GM19452 (cell line): ENCODE measurements around the gene ATP5IF1.

Experiments used
- ATAC-seq: cut with Tn5 transposase; IDR thresholded peaks from one replicate; pipeline ENCODE4 v1.9.1; 2021; ENCODE audit not compliant: unreplicated experiment

Gene ATP5IF1

DNA sequence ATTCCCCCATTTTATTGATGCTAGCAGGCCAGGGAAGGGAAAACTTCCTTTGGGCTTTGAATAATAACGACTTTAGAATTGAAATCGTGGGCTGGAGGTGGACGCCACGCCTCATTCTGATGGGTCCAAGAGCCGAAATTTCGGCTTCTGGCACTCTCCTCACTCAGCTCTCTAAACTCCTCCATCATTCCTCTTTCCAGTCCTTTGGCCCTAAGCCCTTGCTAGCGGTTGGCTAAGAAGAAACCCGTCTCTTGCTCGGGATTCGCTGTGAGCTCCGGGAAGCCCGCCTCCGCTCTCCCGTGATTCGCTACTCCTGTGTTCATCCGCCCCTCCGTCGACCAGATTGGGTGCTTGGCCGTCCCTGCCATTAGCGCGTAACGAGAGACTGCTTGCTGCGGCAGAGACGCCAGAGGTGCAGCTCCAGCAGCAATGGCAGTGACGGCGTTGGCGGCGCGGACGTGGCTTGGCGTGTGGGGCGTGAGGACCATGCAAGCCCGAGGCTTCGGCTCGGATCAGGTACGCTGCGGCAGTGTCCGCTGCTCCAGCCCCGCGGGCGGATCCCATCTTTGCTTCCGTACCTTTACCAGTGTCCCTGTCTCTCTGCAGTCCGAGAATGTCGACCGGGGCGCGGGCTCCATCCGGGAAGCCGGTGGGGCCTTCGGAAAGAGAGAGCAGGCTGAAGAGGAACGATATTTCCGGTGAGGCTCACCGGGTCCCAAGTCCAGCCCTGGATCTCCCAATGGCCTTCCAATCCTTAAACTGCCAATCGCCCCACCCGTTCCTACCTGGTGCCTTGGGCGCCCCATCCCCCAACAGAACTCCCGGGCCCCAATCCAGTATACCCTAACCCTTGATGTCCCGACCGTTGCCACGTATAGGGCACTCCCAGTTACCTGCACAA, at the start of gene ATP5IF1:
ATP5IF1 (plus strand) TSS at position 370 of the 901 bp plus-strand sequence; CDS start at position 430, 60 bp downstream.
- peak; percentile 84 for ATAC-seq

DNA sequence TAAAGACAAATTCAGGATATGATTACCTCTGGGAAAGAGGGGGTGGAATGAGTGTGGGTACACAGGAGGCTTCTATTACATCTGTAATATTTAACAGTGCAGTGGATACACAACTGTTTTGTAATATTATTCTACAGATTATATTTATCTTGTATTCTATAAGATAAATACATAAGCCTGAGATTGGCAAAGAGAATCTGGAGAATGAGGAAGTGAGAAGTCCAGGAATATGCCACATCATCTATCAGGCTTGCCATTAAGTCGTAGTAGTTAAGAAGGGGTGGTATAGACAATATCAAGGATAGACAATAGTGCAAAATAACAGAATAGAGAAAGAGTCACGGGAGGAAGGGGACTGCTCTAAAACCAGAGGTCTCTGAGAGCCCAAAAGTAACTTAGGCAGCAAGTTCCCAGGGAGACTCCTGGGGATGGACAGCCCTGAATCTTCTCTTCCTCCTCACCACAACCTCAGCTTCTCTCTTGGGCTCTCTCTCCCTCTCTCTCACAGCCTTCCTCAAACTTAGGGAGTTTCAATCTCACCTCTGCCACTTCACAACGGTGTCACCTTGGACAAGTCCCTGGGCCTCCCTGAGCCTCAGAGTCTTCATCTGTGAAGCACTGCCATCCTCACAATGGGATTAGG, 45.5 kb upstream of the ATP5IF1 start:
- ATAC-seq: no peak

DNA sequence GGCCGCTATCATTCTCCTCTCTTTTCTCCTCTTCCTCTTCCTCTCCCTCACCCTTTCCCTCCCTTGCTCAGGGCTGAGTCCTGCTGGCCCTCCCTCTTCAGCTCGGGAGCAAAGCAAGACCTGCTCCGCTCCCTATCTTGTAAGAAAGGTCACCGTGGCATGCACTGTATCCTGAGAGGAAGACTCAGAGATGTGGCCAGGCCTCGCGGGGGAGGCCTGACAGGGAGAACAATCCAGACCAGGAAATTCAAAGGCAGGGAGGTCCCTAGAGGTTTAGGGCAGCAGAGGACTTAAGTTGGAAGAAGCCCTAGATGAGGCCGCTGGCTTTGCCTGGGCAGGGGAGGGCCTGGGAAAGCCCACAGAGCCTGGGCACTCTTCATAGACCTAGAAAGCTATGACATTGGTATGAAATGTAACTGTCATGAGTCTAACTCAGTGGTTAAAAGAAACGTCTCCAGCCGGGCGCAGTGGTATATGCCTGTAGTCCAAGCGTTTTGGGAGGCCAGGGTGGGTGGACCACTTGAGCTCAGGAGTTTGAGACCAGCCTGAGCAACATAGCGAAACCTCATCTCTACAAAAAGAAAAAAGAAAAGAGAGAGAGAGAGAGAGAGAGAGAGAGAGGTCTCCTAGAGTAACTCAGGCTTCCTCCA, 44.8 kb upstream of the ATP5IF1 start:
- ATAC-seq: no peak

DNA sequence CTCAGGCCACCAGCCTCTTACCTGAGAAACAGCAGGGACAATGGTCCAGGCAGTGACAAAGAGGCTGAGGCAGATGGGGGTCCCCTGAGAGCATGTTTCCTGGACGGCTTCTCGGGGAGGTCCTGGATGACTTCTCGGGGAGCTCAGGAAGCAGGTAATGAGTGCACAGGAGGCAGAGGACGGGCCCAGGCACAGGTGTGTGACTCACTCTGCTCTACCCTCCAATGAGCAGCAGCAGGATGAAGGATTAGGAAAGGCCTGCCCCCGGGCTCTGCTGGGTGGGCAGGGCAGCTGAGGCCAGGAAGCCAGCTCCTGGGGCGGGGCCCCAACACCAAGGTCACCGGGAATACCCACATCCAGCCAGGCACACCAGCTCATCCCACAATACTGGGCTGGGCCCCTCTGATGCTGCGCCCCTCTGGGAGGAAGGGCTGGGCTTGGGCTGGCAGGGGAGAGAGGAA, 42.2 kb upstream of the ATP5IF1 start:
- no peak for ATAC-seq

DNA sequence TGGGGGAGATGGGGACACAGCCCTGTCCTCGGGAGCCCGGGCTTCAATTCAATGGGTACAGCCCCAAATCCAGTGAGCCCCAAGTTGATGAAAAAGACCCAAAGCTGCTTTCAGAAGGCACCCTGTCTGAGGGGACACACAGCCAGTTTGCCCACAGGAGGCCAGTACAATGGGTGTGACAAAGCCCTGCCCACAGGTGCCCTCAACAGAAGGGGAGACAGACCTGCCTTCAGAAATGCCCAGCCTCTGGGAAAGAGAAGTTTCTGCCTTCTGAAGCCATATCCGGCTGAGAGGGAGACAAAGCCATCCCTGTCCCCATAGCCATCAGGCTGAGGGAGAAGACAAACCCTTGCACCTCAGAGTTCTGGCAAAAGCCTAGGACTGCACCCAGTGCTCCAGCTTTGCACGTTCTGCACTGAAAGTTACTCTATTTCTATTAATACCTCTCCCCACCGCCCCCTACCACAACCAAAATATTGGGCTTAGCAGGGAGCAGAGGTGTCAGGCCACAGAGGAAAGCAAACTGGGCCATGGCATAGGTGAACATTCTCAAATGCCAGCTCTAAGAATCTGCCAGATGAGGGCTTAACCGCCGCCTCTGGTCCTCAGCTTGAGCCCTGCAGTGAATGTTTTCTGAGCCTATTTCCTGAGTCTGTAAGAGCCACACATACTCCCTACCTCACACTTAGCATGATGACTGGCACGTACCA, 41.4 kb upstream of the ATP5IF1 start:
- ATAC-seq: no peak

DNA sequence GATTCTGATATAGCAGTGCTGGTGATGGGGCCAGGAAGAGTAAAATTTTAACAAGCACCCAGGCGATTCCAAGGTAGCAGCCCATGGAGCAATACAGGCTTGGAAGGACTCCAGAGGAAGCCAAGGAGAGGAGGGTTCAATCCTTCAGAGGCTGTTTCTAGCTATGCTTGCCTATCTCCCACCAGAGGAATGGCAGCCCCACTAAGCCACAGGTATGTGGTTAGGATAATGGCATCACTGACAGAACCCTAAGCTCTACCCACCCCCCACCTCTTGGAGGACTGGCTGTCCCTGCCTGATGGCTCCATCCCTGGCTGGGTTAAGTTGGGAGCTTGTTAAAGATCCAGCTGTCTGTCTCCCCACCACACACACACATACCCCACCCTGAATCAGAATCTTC, 40.1 kb upstream of the ATP5IF1 start:
- ATAC-seq: no peak

DNA sequence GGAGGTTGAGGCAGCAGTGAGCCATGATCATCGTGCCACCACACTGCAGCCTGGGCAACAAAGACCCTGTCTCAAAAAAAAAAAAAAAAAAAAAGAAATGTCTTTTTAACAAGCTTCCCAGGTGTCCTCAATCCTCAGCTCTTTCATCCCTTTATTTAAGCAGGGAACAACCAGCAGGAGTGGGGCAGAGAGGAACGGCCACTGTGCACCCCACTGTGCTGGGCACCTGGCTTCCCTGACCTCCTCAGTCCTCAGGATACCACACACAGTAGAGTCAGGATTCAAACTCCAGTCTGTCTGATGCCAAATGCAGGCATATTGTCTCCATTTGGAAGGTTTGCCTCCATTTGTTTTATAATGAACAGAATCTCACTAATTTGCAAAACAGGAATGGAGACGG, 39.6 kb upstream of the ATP5IF1 start:
- no peak for ATAC-seq

DNA sequence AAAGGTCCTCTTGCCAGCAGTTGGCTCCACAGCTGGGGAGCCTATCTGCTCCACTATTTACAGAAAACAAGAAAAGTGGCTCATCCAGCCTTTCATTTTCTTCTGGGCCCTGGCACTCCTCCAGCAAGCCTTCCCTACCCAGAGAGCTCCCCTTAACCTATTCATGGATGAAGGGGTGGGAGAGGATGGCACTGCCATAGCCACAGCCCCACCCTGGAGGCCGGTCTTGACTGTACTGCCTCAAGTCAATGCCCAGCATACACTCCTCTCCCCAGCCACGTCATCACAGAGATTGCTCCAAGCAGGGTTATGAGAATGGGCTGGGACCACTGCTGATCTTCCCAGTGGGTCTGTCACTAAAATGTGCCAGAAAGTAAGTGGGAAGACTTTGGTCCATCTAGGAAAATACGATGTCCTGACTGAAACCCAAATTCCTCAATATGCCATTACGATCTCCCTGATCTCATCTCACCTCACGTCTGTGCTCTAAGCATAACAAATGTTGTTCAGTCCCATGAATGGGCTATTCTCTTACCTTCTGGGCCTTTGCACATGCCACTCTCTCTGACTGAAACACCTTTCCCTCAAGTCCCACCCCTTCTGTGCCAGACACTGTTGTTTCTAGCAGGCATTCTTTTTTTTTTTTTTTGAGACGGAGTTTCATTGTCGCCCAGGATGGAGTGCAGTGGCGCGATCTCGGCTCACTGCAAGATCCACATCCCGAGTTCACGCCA, 38.1 kb upstream of the ATP5IF1 start:
- ATAC-seq: no peak

DNA sequence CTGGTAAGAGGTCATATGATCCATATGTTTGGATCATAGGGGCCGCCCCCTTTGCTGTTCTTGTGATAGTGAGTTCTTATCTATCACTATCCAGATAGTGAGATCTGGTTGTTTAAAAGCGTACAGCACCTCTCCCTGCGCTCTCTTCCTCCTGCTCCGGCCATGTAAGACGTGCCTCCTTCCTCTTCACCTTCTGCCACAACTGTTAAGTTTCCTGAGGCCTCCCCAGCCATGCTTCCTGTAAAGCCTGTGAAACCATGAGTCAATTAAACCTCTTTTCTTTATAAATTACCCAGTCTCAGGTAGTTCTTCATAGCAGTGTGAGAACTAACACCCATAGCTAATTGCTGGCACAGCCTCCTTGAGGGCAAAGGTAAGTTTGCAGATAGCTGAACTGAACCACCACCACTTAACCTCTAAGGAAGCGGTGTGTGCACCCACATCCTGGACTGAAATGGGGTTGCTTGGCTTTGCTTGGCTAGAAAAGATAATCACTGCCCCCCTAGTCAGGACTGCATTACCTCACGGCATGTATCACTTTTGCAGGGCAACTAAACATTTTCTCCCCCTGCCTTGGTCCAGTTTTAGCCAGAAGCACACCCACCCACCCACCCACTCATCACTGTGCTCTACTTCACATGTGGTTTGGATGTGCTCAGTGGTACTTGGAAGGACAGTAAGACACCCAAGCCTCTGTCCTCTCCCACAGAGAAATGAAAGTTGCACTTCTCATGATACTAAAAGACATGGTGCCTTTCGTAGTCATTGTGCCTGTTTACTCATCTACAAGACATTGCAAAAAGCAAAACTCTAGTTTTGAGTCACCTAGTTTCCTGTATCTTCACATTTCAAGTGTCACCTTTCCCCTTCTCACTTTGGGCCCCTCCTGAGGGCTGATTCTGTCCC, 36.3 kb upstream of the ATP5IF1 start:
- peak; percentile 78 for ATAC-seq

DNA sequence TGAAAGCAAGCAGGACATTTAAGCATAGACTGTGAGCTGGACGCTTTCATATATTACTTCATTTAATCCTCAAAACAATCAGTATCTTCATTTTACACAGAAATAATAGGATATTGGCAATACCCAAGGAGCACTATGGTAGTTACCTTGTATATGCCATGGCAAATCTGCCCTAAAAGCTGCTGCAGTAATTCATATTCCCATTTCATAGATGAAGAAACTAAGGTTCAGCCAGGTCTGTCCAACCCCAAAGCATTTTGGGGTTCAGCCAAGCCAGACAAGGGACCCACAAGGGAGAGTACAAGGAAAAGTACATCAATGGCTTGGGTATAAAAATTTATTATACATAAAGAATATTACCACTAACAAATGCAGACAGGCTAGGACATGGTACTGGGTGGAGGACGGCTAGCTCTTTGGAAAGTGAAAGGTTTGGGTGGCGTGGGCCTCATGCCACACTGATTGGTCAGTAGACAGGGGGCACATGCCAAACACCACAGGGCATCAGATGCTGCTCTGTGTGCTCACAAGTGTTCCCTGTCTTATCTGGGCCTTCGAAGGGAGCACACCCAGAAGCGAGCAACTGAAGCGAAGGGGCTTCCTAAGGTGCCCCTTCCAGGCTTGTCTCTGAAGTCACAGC, 35.6 kb upstream of the ATP5IF1 start:
- ATAC-seq: no peak

DNA sequence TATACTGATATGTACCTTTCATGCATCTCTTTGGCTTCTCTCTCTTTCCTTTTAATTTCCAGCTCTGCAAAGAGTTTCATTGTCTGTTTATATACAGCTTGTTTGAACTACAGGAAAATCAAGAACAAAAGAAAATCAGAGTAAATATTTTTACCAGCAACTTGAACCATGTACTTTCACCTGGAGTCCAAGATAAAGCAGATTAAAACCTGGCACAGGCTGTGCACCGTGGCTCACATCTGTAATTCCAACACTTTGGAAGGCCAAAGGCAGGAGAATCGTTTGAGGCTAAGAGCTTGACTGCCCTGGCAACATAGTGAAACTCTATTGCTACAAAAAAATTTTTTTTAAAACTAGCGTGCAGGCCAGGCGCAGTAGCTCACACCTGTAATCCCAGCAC, 30.7 kb upstream of the ATP5IF1 start:
- ATAC-seq: no peak

DNA sequence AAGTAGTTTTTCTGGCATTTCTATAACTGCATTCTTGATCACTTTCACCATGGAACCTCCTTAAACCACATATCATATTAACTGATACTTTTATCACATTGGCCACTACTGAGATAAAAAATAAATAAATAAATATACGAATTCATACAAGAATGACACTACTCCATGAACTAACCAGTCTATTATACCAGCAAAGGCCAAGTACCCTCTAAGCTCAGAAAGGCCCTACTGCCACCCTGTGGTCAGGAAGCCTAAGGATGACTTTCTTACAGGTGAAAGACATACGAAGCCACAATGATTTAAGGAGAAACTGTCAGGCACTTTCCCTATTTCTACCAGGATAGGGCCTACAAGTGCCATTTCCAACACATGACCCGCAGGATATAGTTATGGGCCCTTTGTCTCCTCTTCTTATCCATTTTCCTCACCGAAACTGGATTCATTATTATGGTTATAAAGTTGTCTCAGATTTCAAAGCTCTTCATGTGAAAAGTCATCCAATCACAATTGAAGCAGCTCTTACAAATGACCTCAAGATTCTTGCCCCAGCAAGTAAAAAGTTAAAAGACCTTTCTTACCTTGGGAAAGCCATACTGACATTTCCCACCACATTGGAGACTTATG, 27.0 kb upstream of the ATP5IF1 start:
- ATAC-seq: no peak

DNA sequence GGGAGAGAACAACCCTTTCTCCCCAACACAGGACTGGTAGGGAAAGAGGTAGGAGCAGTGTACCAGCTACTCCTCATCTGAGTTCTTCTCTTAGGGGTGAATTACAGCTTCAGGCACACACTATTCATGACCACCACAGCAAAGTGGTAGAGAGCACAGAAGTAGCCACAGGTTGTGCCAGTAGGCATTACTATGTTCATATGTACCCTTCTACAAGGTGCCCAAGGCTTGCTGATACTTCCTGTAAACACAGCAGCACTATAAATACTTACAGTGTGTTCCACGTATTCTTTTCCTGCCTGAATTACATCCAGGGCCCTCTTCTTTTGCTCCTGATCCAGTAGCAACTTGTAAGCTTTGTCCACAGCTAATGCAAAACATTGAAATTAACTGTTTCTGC, 26.2 kb upstream of the ATP5IF1 start:
- ATAC-seq: no peak

DNA sequence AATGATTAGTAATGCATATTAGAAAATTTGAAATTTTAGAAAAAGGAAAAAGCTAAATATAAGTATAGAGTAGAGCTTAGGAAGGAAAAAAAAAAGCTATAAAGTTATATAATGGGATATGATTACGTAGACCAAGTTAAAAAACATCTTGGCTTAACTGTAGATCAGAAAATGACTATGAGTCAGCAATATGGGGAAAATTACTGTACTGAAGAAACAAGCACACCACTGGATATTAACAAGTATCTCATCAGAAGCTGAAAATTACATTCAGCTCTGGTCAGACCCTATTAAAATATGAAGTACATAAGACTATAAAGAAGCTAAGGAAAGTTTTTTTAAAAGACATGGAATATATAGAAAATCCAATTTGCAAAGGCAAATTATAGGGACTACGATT, 22.6 kb upstream of the ATP5IF1 start:
- ATAC-seq: no peak

DNA sequence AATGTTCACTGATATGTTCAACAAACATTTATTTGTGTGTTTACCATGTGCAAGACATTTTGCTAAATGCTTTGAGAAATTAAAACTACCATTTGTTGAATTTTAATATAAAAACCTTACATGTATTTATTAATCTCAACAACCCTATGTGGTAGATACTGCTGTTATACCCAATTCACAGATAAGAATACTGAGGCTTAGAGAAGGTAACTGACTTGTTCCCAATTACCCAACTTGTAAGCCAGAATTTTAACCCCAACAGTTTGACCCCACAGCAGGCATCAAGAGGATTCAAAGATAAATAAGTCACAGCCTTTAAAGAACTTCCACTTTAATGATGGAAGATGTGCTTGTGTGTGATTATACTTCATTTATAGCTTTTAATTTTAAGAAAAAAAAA, 6.8 kb upstream of the ATP5IF1 start:
- no peak for ATAC-seq

DNA sequence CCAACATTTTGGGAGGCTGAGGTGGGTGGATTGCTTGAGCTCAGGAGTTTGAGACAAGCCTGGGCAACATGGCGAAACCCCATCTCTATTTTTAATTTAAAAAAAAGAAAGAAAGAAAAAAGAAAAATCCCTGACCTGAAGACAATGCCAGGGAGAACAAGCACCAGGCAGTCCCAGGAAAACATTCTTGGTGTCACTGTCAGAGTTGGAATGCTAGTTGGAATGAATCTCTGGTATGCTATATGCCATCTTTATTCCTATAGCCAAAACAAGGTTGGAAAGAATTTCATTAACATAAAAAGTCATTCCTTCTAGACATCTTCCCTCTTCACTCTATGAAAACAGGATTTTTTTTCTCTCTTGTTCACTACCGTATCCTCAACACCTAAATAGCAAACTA, 5.9 kb upstream of the ATP5IF1 start:
- no peak for ATAC-seq

DNA sequence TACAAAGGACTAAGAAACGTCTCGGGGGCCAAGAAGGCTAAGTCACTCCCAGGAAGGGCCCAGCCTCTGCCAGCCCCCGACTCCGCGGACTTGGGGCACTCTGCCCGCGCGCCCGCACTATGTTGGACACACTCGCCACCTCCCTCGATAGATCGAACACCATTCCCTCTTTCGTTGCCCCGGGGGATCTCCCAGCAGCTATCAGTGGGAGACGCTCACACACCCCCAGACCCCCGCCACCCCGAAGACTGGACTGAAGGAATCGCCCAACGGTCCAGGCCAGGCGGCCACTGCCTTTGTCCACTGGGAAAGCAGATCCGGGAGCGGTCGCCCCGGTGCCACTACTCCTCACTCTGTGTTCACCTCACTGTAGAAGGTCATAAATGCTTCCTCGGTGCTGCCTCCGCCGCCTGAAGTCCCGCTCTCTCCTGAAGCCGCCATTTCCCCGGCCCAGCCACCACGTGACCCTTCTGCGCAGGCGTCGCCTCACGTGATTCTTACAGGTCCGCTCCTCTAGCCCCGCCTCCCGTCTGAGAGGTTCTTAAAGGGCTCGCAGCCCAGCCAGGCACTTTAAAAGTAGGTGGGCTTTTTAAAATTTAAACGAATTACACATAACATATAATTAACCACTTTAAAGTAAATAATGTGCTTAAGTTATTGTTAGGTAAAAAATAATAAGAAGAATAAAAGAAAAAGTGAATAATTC, 3.2 kb upstream of the ATP5IF1 start, which contains the start of gene DNAJC8:
DNAJC8 (minus strand) TSS at position 472 of the 706 bp plus-strand sequence; CDS start at position 441, 31 bp downstream.
- ATAC-seq: no peak

DNA sequence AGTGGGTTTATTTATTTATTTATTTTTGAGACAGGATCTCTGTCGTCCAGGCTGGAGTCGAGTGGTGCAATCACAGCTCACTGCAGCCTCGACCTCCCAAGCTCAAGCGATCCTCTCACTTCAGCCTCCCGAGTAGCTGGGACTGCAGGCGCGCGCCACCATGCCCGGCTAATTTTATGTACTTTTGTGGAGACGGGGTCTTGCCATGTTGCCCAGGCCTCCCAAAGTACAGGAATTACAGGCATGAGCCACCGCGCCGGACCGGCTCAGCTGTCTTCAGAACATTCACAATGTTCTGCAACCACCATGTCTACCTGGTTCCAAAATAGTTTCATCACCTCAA, 2.7 kb upstream of the ATP5IF1 start:
- no peak for ATAC-seq
